ENCODE results near the gene B4GALT2. TPM values are rescaled to one million over a fixed set of nuclear protein-coding genes. Genes with fewer than 3 reads are reported as not detected.

The B4GALT2 gene
- total and polyA plus RNA-seq, 9 of the 15 experiments (the other 6 are each of a cell fraction or from before 2014, with no cell fraction given): 1.3 to 86.8 (median 43.8) TPM

DNA sequence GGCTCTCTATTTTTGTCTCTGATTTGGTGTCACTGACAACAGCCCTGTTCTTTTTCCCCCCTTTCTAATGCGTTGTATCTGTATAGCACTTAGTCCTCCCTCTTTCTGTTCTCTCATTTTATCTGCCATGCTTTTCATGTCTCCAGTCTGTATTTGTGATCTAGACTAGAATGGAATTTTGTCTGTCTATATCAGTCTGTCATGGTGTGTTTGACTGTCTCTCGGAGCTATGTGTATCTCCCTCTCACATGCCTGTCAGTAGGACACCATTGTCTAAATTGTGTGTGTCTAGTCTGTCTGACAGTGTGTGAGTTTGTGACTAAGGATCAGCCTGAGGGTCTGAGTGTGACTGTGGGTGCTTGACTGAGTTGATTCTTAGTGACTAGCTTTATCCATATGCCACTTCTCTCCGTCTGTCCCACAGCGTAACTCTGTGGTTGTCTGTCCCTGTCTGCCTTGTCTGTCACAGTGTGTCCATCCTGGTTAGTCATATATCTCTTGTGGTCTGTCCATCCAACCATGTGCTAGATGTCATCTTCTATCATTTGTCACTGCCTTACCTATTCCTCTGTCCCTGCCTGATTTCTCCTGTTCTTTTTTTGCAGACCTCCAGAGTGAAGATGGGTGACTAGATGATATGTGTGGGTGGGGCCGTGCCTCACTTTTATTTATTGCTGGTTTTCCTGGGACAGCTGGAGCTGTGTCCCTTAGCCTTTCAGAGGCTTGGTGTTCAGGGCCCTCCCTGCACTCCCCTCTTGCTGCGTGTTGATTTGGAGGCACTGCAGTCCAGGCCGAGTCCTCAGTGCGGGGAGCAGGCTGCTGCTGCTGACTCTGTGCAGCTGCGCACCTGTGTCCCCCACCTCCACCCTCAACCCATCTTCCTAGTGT is 1.4 kb upstream of the B4GALT2 start (continued):
- TF ChIP-seq, protein P1, sequence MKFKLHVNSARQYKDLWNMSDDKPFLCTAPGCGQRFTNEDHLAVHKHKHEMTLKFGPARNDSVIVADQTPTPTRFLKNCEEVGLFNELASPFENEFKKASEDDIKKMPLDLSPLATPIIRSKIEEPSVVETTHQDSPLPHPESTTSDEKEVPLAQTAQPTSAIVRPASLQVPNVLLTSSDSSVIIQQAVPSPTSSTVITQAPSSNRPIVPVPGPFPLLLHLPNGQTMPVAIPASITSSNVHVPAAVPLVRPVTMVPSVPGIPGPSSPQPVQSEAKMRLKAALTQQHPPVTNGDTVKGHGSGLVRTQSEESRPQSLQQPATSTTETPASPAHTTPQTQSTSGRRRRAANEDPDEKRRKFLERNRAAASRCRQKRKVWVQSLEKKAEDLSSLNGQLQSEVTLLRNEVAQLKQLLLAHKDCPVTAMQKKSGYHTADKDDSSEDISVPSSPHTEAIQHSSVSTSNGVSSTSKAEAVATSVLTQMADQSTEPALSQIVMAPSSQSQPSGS (CRISPR knock-in tag; IDR thresholded peaks at IDR 0.05): no peak
- no peak for TF ChIP-seq GTF2E2 (tag; IDR thresholded peaks at IDR 0.05)
- peak; percentile 84 for TF ChIP-seq MEIS2 (IDR thresholded peaks at IDR 0.05; ENCODE audit: partially characterized antibody)
- no peak for TF ChIP-seq TFAM (CRISPR knock-in tag; conservative IDR thresholded peaks at IDR 0.05)
- TF ChIP-seq PTTG1 (tag; IDR thresholded peaks at IDR 0.05; ENCODE audit: low read depth): no peak
- TF ChIP-seq, protein P2, sequence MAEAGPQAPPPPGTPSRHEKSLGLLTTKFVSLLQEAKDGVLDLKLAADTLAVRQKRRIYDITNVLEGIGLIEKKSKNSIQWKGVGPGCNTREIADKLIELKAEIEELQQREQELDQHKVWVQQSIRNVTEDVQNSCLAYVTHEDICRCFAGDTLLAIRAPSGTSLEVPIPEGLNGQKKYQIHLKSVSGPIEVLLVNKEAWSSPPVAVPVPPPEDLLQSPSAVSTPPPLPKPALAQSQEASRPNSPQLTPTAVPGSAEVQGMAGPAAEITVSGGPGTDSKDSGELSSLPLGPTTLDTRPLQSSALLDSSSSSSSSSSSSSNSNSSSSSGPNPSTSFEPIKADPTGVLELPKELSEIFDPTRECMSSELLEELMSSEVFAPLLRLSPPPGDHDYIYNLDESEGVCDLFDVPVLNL (CRISPR knock-in tag; IDR thresholded peaks at IDR 0.05; ENCODE audit: low read depth): no peak
- TF ChIP-seq KLF1 (tag; IDR thresholded peaks at IDR 0.05): no peak
- 0 out of 4 replicates have a peak, but pooled peaks of 1 of the 2 experiments have one; percentile 32 for TF ChIP-seq MNT (conservative IDR thresholded peaks at IDR 0.05)
- no peak for TF ChIP-seq ZEB2 (IDR thresholded peaks at IDR 0.05)
- no peak for TF ChIP-seq HCFC1 (IDR thresholded peaks at IDR 0.05; ENCODE audit: low read depth, low read length)
- no peak for TF ChIP-seq MTA3 (IDR thresholded peaks at IDR 0.05; ENCODE audit: borderline replicate concordance)
- TF ChIP-seq ZSCAN32 (CRISPR knock-in tag; IDR thresholded peaks at IDR 0.05): no peak
- peak; percentile 50; the same call in 1 of the 2 replicates for TF ChIP-seq SP1 (CRISPR knock-in tag; IDR thresholded peaks at IDR 0.05)
- no peak for TF ChIP-seq HDAC3 (IDR thresholded peaks at IDR 0.05; ENCODE audit: borderline replicate concordance, partially characterized antibody)
- TF ChIP-seq, protein P3, sequence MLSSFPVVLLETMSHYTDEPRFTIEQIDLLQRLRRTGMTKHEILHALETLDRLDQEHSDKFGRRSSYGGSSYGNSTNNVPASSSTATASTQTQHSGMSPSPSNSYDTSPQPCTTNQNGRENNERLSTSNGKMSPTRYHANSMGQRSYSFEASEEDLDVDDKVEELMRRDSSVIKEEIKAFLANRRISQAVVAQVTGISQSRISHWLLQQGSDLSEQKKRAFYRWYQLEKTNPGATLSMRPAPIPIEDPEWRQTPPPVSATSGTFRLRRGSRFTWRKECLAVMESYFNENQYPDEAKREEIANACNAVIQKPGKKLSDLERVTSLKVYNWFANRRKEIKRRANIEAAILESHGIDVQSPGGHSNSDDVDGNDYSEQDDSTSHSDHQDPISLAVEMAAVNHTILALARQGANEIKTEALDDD (IDR thresholded peaks at IDR 0.05): peak; percentile 46; the same call in 1 of the 2 replicates
- TF ChIP-seq, protein P4, sequence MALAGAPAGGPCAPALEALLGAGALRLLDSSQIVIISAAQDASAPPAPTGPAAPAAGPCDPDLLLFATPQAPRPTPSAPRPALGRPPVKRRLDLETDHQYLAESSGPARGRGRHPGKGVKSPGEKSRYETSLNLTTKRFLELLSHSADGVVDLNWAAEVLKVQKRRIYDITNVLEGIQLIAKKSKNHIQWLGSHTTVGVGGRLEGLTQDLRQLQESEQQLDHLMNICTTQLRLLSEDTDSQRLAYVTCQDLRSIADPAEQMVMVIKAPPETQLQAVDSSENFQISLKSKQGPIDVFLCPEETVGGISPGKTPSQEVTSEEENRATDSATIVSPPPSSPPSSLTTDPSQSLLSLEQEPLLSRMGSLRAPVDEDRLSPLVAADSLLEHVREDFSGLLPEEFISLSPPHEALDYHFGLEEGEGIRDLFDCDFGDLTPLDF (CRISPR knock-in tag; IDR thresholded peaks at IDR 0.05): no peak

Data from K562 (cell line).